PFSK-1 (cell line): Measurements from ENCODE around the gene AP1G1.

ENCODE experiments used
- FOXP2 ChIP-seq: optimal IDR thresholded peaks from 2 replicates; pipeline ENCODE3; 2011; ENCODE audit warnings: borderline replicate concordance, control low read depth, inconsistent platforms; ENCODE audit not compliant: insufficient read depth; ENCODE audit errors: extremely low read length, extremely low read depth
- POLR2AphosphoS5 ChIP-seq: IDR thresholded peaks from 2 replicates; pipeline ENCODE4 v1.6.1; 2012; ENCODE audit warnings: low read depth, mild to moderate bottlenecking, control low read depth, low read length, moderate library complexity
- REST ChIP-seq, 2 experiments: IDR thresholded peaks; 2 replicates each; pipeline versions ENCODE4 v1.6.1 to v1.8.0; 2011 to 2012; ENCODE audit warnings: low read depth in 2 of 2, low read length in 2 of 2, control low read depth in 1 of 2, inconsistent platforms in 1 of 2, mild to moderate bottlenecking in 1 of 2, moderate library complexity in 1 of 2; ENCODE audit not compliant: insufficient read depth in 1 of 2
- SIN3A ChIP-seq: IDR thresholded peaks from 2 replicates; pipeline ENCODE4 v1.6.1; 2012; ENCODE audit warnings: mild to moderate bottlenecking, low read length, moderate library complexity, borderline replicate concordance; ENCODE audit not compliant: insufficient read depth
- TAF1 ChIP-seq: IDR thresholded peaks from 2 replicates; pipeline ENCODE4 v1.6.1; 2012; ENCODE audit warnings: low read length, control low read depth, borderline replicate concordance; ENCODE audit not compliant: insufficient read depth

AP1G1 gene

GRCh38 chr16:71777329-71777728 is 31.3 kb downstream of the AP1G1 start:
- TF ChIP-seq POLR2AphosphoS5: no peak

GRCh38 chr16:71775949-71776348 is 32.7 kb downstream of the AP1G1 start:
- no peak for TF ChIP-seq POLR2AphosphoS5
- TF ChIP-seq SIN3A: no peak
- TF ChIP-seq FOXP2: no peak
- TF ChIP-seq TAF1: no peak
- TF ChIP-seq REST (IDR thresholded peaks at IDR 0.05; ENCODE audit: insufficient read depth in 1 of 2, low read depth in 2 of 2, low read length in 2 of 2): no peak

GRCh38 chr16:71771571-71771970 is 37.1 kb downstream of the AP1G1 start:
- TF ChIP-seq POLR2AphosphoS5 (no peak), SIN3A (no peak), FOXP2 (no peak), REST (IDR thresholded peaks at IDR 0.05; ENCODE audit: insufficient read depth in 1 of 2, low read depth in 2 of 2, low read length in 2 of 2) (no peak), TAF1 (no peak)

GRCh38 chr16:71769222-71769621 is 39.4 kb downstream of the AP1G1 start:
- no peak for TF ChIP-seq REST (IDR thresholded peaks at IDR 0.05; ENCODE audit: insufficient read depth in 1 of 2, low read depth in 2 of 2, low read length in 2 of 2)
- TF ChIP-seq FOXP2: no peak
- no peak for TF ChIP-seq POLR2AphosphoS5
- TF ChIP-seq SIN3A: no peak
- no peak for TF ChIP-seq TAF1

- TF ChIP-seq REST (IDR thresholded peaks at IDR 0.05; ENCODE audit: insufficient read depth in 1 of 2, low read depth in 2 of 2, low read length in 2 of 2): no peak
- TF ChIP-seq SIN3A: no peak
- no peak for TF ChIP-seq TAF1
- no peak for TF ChIP-seq POLR2AphosphoS5
- TF ChIP-seq FOXP2: no peak
These were observed 41.4 kb downstream of the AP1G1 start for GRCh38 chr16:71767060-71767900.
